Midbrain (tissue), 1 donor: Measurements from ENCODE around the gene GSG1L.

Experiments
- DNase-seq: peaks from one replicate; lab custom pipeline; 2025; lab: John Stamatoyannopoulos, UW

Gene GSG1L

GRCh38 chr16:27771201-27771910, 292.2 kb downstream of the GSG1L start:
- peak; percentile 12 for DNase-seq

GRCh38 chr16:27770271-27771196, 293.0 kb downstream of the GSG1L start:
- no peak for DNase-seq

- no peak for DNase-seq
Measured at GRCh38 chr16:27769561-27770255, 293.8 kb downstream of the GSG1L start.

GRCh38 chr16:27768651-27769272, 294.8 kb downstream of the GSG1L start:
- no peak for DNase-seq

GRCh38 chr16:27767971-27768591, 295.4 kb downstream of the GSG1L start:
- no peak for DNase-seq

GRCh38 chr16:27767081-27767480, 296.4 kb downstream of the GSG1L start:
- no peak for DNase-seq

- DNase-seq, result no peak
Measured at GRCh38 chr16:27766236-27766925, 297.1 kb downstream of the GSG1L start.

- no peak for DNase-seq
Measured at GRCh38 chr16:27764869-27765675, 298.4 kb downstream of the GSG1L start.

- DNase-seq, result no peak
Measured at GRCh38 chr16:27764427-27764826, 299.1 kb downstream of the GSG1L start.

GRCh38 chr16:27762441-27762840, 301.1 kb downstream of the GSG1L start:
- DNase-seq, result no peak

GRCh38 chr16:27761816-27762215, 301.7 kb downstream of the GSG1L start:
- DNase-seq, result no peak

- DNase-seq, result no peak
Measured at GRCh38 chr16:27760789-27761176, 302.7 kb downstream of the GSG1L start.

GRCh38 chr16:27759967-27760788, 303.3 kb downstream of the GSG1L start:
- peak; percentile 16 for DNase-seq

- DNase-seq, result no peak
Measured at GRCh38 chr16:27759301-27759871, 304.1 kb downstream of the GSG1L start.

- no peak for DNase-seq
Measured at GRCh38 chr16:27758544-27758943, 305.0 kb downstream of the GSG1L start.

GRCh38 chr16:27756206-27756970, 307.1 kb downstream of the GSG1L start:
- DNase-seq, result no peak

- no peak for DNase-seq
Measured at GRCh38 chr16:27754788-27755690, 308.5 kb downstream of the GSG1L start.
